T-helper 2 cell treated with Interferon-gamma antibody and Interleukin-4, amounts not matched to agents 5 μg/mL and 100 μg/mL, for 36 hours (primary cell): Measurements from ENCODE around the gene FSCN2.

Experiments
- DNase-seq: peaks from one replicate; pipeline ENCODE4 v3.0.0; 2021; ENCODE audit warnings: low spot score
- H3K27ac Mint-ChIP-seq: one replicate; pipeline ENCODE4 v1.8.0; 2021; ENCODE audit warnings: mild to moderate bottlenecking, mixed read lengths
- H3K27me3 Mint-ChIP-seq: one replicate; pipeline ENCODE4 v1.8.0; 2021; ENCODE audit warnings: low read depth, mixed read lengths
- H3K36me3 Mint-ChIP-seq: one replicate; pipeline ENCODE4 v1.8.0; 2021; ENCODE audit warnings: low read depth, mixed read lengths
- H3K4me1 Mint-ChIP-seq: one replicate; pipeline ENCODE4 v1.8.0; 2021; ENCODE audit warnings: low read depth, mixed read lengths
- H3K4me3 Mint-ChIP-seq: one replicate; pipeline ENCODE4 v1.8.0; 2022; ENCODE audit warnings: mild to moderate bottlenecking, moderate library complexity, mixed read lengths
- H3K9me3 Mint-ChIP-seq: one replicate; pipeline ENCODE4 v1.8.0; 2021; ENCODE audit warnings: mixed read lengths

Gene FSCN2

DNA sequence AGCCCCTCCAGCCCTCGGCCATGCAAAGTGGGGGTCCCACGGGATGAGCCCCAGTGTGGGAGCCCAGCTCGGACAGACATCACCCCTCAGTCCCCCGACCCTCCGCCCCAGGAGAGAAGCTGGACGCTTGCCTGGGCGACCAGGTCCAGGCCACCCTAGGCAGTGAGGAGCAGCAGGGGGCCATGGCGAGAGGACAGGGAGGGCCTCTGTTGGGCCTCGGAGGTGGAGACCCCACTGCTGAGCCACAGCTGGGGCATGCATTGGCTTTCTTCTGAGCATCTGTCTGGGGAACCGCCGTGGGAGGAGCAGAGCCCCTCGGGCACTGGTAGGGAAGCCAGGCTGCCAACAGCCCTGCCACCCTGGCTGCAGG, 28.6 kb upstream of the FSCN2 start:
- Mint-ChIP-seq H3K27me3 (peaks cover 17% of the 10 kb centered on the region), H3K9me3 (no peaks in the 10 kb centered on the region), H3K36me3 (no peaks in the 10 kb centered on the region), H3K4me1 (peaks cover 7% of the 10 kb centered on the region), H3K4me3 (no peak overlapping the region), H3K27ac (no peak overlapping the region)
- DNase-seq: no peak

DNA sequence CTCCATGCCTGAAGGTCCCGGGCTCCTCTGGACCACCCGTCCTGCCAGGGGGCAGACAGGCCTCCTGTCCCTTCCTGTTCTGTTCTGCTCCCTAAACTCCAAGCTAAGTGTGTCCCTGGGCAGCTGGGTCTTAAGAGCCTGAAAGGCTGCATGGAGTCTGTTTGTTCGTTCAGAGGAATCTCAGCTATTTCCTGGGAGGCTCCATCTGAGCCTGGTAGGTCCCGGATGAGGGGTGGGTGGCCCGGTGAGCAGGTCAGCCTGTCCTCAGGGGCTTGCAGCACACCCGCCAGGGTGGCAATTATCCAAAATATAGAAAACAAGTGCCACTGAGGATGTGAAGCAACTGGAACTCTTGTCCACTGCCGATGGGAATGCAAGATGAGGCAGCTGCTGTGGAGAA, 28.1 kb upstream of the FSCN2 start:
- Mint-ChIP-seq H3K36me3 (no peaks in the 10 kb centered on the region), H3K27ac (no peak overlapping the region)

DNA sequence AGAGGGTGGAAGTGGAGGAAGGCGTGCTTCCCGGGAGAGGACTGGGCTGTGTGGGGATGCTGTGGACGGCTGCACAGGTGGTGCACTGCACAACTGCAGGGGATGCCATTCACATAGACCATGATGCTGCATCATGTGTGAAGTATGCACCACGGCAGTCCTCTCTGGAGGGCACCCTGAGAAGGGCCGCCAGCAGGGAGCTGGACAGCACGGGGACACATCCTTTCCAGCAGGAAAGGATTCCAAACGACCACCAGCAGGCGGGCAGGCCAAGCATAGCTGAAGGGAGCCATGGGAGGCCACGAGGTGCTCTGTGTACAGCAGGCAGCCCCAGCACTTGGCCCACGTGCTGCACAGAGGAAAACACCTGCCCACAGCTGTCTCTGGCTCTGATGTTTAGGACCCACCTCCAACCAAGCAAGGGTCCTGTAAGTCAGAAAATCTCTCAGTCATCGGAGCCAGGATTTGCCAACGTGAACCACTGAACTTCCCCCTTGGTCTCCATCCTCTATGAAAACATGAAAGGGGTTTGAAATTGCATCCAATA, 25.6 kb upstream of the FSCN2 start:
- peaks cover 2% of the 10 kb centered on the region for H3K4me1 Mint-ChIP-seq
- no peaks in the 10 kb centered on the region for H3K9me3 Mint-ChIP-seq
- no peak overlapping the region for H3K4me3 Mint-ChIP-seq
- no peak overlapping the region for H3K27ac Mint-ChIP-seq
- no peaks in the 10 kb centered on the region for H3K36me3 Mint-ChIP-seq
- no peak for DNase-seq
- peaks cover 21% of the 10 kb centered on the region for H3K27me3 Mint-ChIP-seq

More for the DNA sequence above, 28.1 kb upstream of the FSCN2 start:
- no peak for DNase-seq
- H3K4me3 Mint-ChIP-seq: no peak overlapping the region
- peaks cover 3% of the 10 kb centered on the region for H3K4me1 Mint-ChIP-seq
- H3K27me3 Mint-ChIP-seq: peaks cover 20% of the 10 kb centered on the region
- no peaks in the 10 kb centered on the region for H3K9me3 Mint-ChIP-seq

DNA sequence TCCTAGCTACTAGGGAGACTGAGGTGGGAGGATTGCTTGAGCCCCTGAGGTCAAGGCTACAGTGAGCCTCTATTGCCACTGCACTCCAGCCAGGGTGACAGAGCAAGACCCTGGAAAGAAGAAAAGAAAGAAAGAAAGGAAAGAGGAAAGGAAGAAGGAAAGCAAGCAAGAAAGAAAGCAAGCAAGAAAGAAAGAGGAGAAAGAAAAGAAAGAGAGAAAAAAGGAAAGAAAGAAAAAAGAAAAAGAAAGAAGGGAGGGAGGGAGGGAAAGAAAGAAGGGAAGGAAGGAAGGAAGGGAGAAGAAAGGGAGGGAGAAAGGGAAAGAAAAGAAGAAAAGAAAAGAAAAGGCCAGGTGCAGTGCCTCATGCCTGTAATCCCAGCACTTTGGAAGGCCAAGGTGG, 24.6 kb upstream of the FSCN2 start:
- Mint-ChIP-seq H3K36me3 (peaks cover 10% of the 10 kb centered on the region), H3K4me3 (no peak overlapping the region), H3K9me3 (no peaks in the 10 kb centered on the region), H3K27me3 (peaks cover 18% of the 10 kb centered on the region), H3K27ac (no peak overlapping the region), H3K4me1 (peaks cover 7% of the 10 kb centered on the region)
- no peak for DNase-seq

DNA sequence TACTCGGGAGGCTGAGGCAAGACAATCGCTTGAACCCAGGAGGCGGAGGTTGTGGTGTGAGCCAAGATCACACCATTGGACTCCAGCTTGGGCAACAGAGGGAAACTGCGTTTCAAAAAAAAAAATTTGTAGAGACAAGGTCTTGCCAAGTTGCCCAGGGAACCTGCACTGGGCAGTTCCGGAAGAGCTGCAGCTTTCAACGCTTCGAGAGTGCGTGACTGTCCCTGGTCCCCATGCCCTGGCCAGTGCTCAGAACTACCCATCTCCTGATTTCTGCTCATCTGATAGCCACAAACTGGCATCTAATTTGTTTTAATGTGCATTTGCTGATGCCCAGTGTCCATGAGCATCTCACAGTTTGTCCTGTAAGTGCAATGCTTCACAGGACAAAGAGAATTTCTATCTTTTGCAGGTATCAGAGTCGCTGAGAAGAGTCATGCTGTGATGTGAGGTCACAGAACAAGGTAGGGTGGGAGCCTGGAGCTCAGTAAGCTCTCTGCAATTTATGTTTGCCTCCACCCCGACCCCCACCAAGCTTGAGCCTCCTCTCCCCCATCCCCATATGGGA, 19.5 kb upstream of the FSCN2 start:
- H3K27ac Mint-ChIP-seq: peak overlapping the region; percentile 85
- H3K27me3 Mint-ChIP-seq: peaks cover 10% of the 10 kb centered on the region
- peak overlapping the region; percentile 100 for H3K4me3 Mint-ChIP-seq
- peaks cover 18% of the 10 kb centered on the region for H3K4me1 Mint-ChIP-seq
- peaks cover 47% of the 10 kb centered on the region for H3K36me3 Mint-ChIP-seq
- no peaks in the 10 kb centered on the region for H3K9me3 Mint-ChIP-seq
- DNase-seq: no peak

DNA sequence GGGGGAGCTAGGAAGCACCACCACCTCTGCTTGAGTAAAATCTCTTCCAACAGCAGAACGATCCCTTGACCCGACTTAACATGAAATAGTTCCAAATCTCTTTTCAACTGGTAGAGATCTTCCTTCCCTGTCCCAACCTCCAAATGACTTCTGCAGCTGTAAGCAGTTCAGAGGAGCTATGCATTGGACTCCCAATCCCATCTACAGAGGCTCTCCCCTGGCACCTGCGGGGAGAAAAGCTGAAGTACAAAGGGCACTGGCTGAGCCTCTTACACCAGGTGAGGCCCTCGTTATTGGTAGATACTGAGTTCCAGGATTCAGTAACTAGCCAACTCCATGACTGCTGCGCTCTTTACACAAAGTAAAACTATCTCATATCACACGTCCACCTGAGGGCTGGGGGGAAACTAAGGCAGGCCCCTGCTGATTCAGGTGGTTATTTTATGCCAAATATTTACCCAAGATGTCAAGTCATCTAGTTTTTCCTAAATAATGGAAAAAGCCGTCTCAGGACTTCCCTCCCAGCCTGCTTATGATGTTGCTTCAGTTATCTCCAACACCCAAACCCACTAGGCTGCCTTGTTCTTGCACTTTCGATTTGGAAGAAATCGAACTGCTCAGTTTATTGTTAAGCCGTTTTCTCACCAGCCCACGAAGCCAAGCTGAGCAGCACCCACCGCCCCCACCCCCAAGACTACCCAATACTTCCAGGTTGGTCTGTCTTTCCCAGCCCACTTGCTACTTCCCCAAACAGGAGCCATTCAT, 18.8 kb upstream of the FSCN2 start:
- Mint-ChIP-seq H3K4me3 (peak overlapping the region; percentile 100), H3K27me3 (peaks cover 10% of the 10 kb centered on the region), H3K27ac (peak overlapping the region; percentile 85), H3K36me3 (peaks cover 47% of the 10 kb centered on the region), H3K4me1 (peaks cover 18% of the 10 kb centered on the region), H3K9me3 (no peaks in the 10 kb centered on the region)
- DNase-seq: no peak

DNA sequence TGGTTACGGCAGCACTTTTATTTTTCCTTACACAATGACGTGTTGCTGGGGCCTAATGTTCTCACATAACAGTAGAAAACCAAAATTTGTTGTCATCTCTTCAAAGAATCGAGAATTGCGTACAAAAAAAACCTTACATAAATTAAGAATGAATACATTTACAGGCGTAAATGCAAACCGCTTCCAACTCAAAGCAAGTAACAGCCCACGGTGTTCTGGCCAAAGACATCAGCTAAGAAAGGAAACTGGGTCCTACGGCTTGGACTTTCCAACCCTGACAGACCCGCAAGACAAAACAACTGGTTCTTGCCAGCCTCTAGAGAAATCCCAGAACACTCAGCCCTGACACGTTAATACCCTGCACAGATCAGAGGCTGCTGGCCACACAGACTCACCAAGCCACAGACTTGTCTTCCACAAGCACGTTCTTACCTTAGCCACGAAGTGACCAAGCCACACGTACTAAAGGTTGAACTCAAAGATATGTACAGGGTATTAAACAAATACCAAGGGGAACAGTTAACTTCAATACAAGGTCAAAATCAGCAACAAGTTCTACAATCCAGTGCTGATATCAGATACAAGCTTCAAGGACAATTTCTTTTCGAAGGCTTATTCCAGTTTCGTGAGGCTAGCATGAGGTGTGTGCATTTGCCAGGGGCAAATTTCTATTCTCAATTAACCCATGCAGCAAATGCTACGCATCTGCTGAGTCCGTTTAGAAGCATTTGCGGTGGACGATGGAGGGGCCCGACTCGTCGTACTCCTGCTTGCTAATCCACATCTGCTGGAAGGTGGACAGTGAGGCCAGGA, 18.0 kb upstream of the FSCN2 start:
- Mint-ChIP-seq H3K27me3 (peaks cover 6% of the 10 kb centered on the region), H3K36me3 (peaks cover 47% of the 10 kb centered on the region), H3K4me3 (peak overlapping the region; percentile 100), H3K27ac (peak overlapping the region; percentile 94), H3K9me3 (no peaks in the 10 kb centered on the region), H3K4me1 (peaks cover 18% of the 10 kb centered on the region)
- no peak for DNase-seq

DNA sequence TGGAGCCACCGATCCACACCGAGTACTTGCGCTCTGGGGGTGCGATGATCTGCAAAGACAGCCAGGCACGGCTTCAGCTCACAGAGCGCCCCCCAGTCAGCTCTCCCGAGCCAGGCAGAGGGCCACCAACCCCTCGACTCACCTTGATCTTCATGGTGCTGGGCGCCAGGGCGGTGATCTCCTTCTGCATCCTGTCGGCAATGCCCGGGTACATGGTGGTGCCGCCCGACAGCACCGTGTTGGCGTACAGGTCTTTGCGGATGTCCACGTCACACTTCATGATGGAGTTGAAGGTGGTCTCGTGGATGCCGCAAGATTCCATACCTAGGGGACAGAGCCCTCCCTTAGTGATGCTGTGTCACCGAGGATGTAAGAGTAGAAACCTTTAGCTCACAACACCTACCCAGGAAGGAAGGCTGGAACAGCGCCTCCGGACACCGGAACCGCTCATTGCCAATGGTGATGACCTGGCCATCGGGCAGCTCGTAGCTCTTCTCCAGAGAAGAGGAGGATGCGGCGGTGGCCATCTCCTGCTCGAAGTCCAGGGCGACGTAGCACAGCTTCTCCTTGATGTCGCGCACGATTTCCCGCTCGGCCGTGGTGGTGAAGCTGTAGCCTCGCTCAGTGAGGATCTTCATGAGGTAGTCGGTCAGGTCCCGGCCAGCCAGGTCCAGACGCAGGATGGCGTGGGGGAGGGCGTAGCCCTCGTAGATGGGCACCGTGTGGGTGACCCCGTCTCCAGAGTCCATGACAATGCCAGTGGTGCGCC, 17.2 kb upstream of the FSCN2 start:
- DNase-seq: peak; percentile 28
- Mint-ChIP-seq H3K4me1 (peaks cover 22% of the 10 kb centered on the region), H3K27ac (peak overlapping the region; percentile 94), H3K9me3 (no peaks in the 10 kb centered on the region), H3K27me3 (peaks cover 3% of the 10 kb centered on the region), H3K36me3 (peaks cover 47% of the 10 kb centered on the region), H3K4me3 (peak overlapping the region; percentile 100)

DNA sequence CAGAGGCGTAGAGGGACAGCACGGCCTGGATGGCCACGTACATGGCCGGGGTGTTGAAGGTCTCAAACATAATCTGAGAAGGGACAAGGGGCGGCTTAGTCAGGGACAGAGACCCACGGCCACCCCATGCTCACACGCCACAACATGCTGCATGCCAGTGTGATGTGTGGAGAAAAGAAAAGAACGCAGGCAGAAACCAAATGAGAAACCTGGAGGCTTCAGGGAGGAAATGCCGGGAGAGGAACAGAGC, 16.7 kb upstream of the FSCN2 start:
- peaks cover 3% of the 10 kb centered on the region for H3K27me3 Mint-ChIP-seq
- H3K36me3 Mint-ChIP-seq: peaks cover 47% of the 10 kb centered on the region
- H3K27ac Mint-ChIP-seq: peak overlapping the region; percentile 94
- H3K4me1 Mint-ChIP-seq: peaks cover 26% of the 10 kb centered on the region
- no peak for DNase-seq
- no peaks in the 10 kb centered on the region for H3K9me3 Mint-ChIP-seq
- peak overlapping the region; percentile 100 for H3K4me3 Mint-ChIP-seq

DNA sequence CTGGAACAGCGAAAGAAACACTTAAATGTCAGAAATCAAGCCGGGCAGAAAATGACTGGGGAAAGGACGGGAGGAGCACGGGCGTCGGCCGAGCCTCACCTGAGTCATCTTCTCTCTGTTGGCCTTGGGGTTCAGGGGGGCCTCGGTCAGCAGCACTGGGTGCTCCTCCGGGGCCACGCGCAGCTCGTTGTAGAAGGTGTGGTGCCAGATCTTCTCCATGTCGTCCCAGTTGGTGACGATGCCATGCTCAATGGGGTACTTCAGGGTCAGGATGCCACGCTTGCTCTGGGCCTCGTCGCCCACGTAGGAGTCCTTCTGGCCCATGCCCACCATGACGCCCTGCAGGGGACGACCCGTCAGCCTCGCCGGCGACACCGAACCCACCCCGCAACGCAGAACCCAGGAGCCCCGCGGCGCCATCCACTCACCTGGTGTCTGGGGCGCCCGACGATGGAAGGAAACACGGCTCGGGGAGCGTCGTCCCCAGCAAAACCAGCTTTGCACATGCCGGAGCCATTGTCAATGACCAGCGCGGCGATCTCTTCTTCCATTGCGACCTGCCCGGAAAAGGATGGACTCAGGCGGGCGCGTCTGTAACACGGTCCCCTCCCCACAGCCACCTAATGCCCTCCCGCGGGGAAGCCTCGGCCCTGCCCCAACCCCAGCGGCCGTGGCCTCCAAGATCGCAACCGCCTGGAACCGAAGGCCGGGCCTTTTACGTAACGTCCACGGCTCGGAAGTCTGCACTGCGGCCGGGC, 16.2 kb upstream of the FSCN2 start:
- peaks cover 29% of the 10 kb centered on the region for H3K4me1 Mint-ChIP-seq
- peak; percentile 40 for DNase-seq

DNA sequence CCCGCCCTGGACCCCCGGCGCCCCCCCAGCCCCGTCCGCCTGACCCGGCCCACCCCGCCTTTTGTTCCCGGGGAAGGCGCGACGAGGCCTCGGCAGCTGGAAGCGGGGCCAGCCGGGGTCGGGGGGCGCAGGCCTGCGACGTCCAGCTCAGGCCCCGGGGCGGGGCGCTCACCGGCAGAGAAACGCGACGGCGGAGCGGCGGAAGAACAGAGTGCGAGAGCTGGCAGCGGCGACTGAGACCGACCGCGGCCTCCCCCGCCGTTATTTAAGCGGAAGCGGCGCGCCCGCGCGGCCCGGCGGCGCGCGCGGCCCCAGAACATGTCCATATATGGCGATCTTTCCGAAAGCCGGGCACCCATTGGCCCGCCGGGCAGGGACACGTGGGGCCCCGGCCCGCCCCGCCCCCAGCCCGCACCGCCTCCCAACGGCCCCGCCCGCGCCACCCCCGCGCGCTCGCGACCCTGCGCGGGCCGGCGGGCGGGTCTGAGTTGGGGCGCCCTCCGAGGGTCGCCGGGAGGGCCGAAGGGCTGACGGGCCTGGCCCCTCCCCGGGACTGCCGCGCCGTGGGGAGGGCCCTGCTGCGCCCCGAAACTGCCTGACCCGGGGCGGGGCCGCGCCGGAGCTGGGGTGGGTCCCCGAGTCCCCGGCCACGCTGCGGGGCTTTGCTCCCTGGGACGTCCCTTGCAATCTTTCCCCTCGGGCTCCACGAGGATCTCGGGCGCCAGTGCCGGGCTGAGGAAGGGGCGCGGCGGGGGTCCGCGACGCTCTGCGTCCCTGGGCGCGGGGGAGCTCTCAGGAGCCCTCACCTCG, 15.4 kb upstream of the FSCN2 start, which contains the start of gene ACTG1:
TSS of gene ACTG1 (minus strand) at position 238 of the 810 bp plus-strand sequence. CDS start 445 bp downstream, outside the sequence.
- Mint-ChIP-seq H3K27me3 (peaks cover under 1% of the 10 kb centered on the region), H3K27ac (peak within 1 kb of the TSS; percentile 94), H3K36me3 (peaks cover 45% of the 10 kb centered on the region), H3K9me3 (no peaks in the 10 kb centered on the region), H3K4me3 (peak within 1 kb of the TSS; percentile 100), H3K4me1 (peaks cover 28% of the 10 kb centered on the region)
- DNase-seq: peak; percentile 91

More for the DNA sequence above, 16.2 kb upstream of the FSCN2 start:
- H3K27ac Mint-ChIP-seq: peak overlapping the region; percentile 94
- H3K27me3 Mint-ChIP-seq: peaks cover 3% of the 10 kb centered on the region
- no peaks in the 10 kb centered on the region for H3K9me3 Mint-ChIP-seq
- H3K36me3 Mint-ChIP-seq: peaks cover 47% of the 10 kb centered on the region
- H3K4me3 Mint-ChIP-seq: peak overlapping the region; percentile 100

DNA sequence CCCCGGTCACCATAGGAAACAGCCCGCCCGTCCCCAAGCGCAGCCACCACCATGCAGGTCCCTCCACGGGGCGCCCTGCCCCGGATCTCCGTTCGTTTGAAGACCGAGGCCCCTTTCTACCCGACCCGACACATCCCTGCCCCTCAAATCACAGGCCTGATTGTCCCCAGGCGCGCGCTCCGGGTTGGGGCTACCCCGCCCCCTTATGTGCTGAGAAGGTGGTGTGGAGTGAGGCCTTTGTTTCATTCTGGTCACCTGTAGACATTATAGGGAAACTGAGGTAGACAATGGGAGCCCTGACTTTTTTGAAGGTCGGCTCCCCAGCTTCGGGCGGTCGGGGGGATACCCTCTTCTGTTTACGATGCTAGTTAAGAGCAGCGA, 14.8 kb upstream of the FSCN2 start:
- H3K36me3 Mint-ChIP-seq: peaks cover 42% of the 10 kb centered on the region
- DNase-seq: peak; percentile 66
- peak overlapping the region; percentile 89 for H3K4me3 Mint-ChIP-seq

More for the DNA sequence above, 14.8 kb upstream of the FSCN2 start:
- Mint-ChIP-seq H3K27ac (peak overlapping the region; percentile 90), H3K9me3 (no peaks in the 10 kb centered on the region), H3K4me1 (peaks cover 28% of the 10 kb centered on the region), H3K27me3 (no peaks in the 10 kb centered on the region)
